ENCODE measurements around the gene IFT88.
"Not testable (repeated sequence)": the region's sequence is repeated elsewhere in the genome, so short reads cannot be mapped to it uniquely, and the experiment has no call there.

The IFT88 gene

DNA sequence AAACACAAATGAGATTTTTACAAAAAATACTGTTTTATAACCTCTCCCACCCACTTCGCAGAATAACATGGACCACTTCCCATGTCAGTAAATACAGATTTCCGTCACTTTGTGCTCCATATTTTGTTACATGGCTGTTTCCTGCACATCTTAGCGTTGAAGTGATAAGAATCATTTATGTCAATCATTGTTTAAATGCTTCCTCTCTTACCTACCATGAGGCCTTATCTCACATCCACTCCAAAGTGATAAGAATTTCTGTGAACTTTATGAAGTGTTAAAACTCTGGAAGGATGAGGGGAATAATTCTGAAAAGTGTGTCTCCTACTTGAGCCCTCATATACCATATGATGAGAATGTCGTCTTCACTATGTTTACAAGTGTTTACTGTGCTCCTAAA is 100.0 kb downstream of the IFT88 start:
- H3K4me3 ChIP-seq (ENCODE audit: insufficient read depth, low read depth, low read length, poor library complexity, severe bottlenecking), result no peak overlapping the region
- H3K27me3 ChIP-seq (replicated peaks; ENCODE audit: control insufficient read depth, insufficient read depth, low read length, poor library complexity, severe bottlenecking), result no peaks in the 10 kb centered on the region
- H3K9me3 ChIP-seq (ENCODE audit: control insufficient read depth, low read length), result no peaks in the 10 kb centered on the region
- no peak for DNase-seq
- H3K4me1 ChIP-seq (ENCODE audit: control insufficient read depth, insufficient read depth, low read length, poor library complexity, severe bottlenecking), result no peaks in the 10 kb centered on the region
- H3K36me3 ChIP-seq (ENCODE audit: control insufficient read depth, insufficient read depth, low read length), result no peaks in the 10 kb centered on the region
- H3K27ac ChIP-seq (ENCODE audit: insufficient read depth, low read length, poor library complexity, severe bottlenecking), result no peak overlapping the region

DNA sequence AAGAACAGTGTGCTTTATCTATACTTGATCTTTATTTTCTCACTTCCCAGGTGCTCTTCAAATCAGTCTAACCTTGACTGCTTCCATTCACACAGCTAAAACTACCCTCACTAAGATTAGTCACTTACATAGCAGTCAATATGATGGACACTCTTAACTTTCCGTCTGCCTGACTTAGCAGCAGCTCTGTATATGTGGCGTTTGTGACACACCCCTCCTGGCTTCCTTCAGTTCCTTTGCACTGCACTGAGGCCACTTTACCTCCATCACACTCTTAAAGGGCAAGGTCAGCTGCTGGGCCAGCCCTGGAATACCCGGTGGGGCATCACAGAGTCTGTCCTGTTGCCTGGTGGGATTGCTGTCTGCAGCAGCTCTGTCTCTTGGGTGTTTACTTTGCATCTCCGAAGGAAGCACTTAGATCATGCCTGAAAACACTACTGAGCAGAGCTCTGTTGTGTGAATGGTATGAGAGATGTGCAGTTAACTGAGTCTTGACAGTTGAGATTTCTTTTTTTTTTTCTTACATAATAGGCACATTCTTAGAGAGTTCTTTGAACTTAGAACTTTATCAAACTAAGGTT is 101.0 kb downstream of the IFT88 start:
- Histone ChIP-seq H3K27ac (ENCODE audit: insufficient read depth, low read length, poor library complexity, severe bottlenecking) (no peak overlapping the region), H3K27me3 (replicated peaks; ENCODE audit: control insufficient read depth, insufficient read depth, low read length, poor library complexity, severe bottlenecking) (no peaks in the 10 kb centered on the region), H3K4me1 (ENCODE audit: control insufficient read depth, insufficient read depth, low read length, poor library complexity, severe bottlenecking) (no peaks in the 10 kb centered on the region), H3K36me3 (ENCODE audit: control insufficient read depth, insufficient read depth, low read length) (no peaks in the 10 kb centered on the region), H3K9me3 (ENCODE audit: control insufficient read depth, low read length) (no peaks in the 10 kb centered on the region), H3K4me3 (ENCODE audit: insufficient read depth, low read depth, low read length, poor library complexity, severe bottlenecking) (no peak overlapping the region)
- no peak for DNase-seq

DNA sequence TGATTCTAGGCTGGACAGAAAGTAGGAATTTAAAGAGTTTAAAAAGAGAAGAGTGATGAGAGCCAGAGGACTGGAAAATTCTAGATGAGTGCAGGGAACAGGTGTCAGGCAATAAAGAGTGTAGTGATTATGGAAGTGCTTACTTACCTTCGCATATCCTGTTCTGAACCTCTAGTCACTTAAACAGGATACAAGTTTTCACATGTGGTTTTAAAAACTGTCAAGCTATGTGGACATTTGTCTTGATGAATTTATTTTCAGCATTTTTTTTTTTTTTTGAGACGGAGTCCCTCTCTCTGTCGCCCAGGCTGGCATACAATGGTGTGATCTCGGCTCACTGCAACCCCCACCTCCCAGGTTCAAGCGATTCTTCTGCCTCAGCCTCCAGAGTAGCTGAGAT is 102.2 kb downstream of the IFT88 start:
- Histone ChIP-seq H3K27me3 (replicated peaks; ENCODE audit: control insufficient read depth, insufficient read depth, low read length, poor library complexity, severe bottlenecking) (no peaks in the 10 kb centered on the region), H3K4me3 (ENCODE audit: insufficient read depth, low read depth, low read length, poor library complexity, severe bottlenecking) (no peak overlapping the region), H3K36me3 (ENCODE audit: control insufficient read depth, insufficient read depth, low read length) (no peaks in the 10 kb centered on the region), H3K27ac (ENCODE audit: insufficient read depth, low read length, poor library complexity, severe bottlenecking) (no peak overlapping the region), H3K9me3 (ENCODE audit: control insufficient read depth, low read length) (no peaks in the 10 kb centered on the region), H3K4me1 (ENCODE audit: control insufficient read depth, insufficient read depth, low read length, poor library complexity, severe bottlenecking) (no peaks in the 10 kb centered on the region)
- no peak for DNase-seq

DNA sequence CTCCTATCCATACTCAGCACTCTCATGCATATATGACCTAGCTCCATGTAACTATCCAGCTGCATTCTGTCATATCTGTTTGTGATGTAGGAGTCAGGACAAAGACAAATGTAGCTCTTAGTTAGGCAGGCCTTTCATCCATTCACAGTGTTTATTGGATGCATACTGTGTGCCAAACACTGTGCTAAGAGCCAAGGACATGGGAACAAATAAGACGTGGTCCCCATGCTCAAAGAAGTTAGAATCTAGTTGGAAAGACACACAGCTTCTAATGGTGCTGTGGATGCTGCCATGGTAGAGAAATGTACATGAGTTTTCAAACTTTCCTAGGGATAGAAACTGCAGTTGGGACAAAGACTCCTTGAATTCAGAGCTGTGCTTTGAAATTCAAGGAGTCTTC is 104.8 kb downstream of the IFT88 start:
- no peak overlapping the region for H3K27ac ChIP-seq (ENCODE audit: insufficient read depth, low read length, poor library complexity, severe bottlenecking)
- H3K4me1 ChIP-seq (ENCODE audit: control insufficient read depth, insufficient read depth, low read length, poor library complexity, severe bottlenecking), result no peaks in the 10 kb centered on the region
- no peaks in the 10 kb centered on the region for H3K36me3 ChIP-seq (ENCODE audit: control insufficient read depth, insufficient read depth, low read length)
- no peak for DNase-seq
- no peak overlapping the region for H3K4me3 ChIP-seq (ENCODE audit: insufficient read depth, low read depth, low read length, poor library complexity, severe bottlenecking)
- no peaks in the 10 kb centered on the region for H3K9me3 ChIP-seq (ENCODE audit: control insufficient read depth, low read length)
- H3K27me3 ChIP-seq (replicated peaks; ENCODE audit: control insufficient read depth, insufficient read depth, low read length, poor library complexity, severe bottlenecking), result no peaks in the 10 kb centered on the region

DNA sequence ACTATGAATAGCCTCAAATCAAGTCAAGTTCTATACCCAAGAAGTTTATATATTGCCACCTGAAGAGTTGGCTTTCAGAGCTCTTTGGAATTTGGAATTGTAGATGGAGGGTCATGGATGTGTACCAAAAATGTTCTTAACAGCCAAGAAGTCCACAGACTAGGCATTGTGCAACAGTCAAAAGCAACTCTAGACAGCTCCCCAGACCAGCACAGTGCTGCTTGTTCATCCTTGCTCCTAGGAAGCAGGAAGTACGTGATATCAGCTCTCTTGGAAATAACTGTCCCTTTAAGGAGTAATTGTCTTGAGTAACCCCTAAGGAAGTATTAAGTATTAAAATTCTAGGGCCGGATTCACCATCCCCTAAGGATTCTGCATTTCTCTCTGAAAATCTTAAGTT is 105.8 kb downstream of the IFT88 start:
- Histone ChIP-seq H3K9me3 (ENCODE audit: control insufficient read depth, low read length) (no peaks in the 10 kb centered on the region), H3K36me3 (ENCODE audit: control insufficient read depth, insufficient read depth, low read length) (no peaks in the 10 kb centered on the region), H3K27me3 (replicated peaks; ENCODE audit: control insufficient read depth, insufficient read depth, low read length, poor library complexity, severe bottlenecking) (no peaks in the 10 kb centered on the region), H3K4me1 (ENCODE audit: control insufficient read depth, insufficient read depth, low read length, poor library complexity, severe bottlenecking) (no peaks in the 10 kb centered on the region), H3K27ac (ENCODE audit: insufficient read depth, low read length, poor library complexity, severe bottlenecking) (no peak overlapping the region), H3K4me3 (ENCODE audit: insufficient read depth, low read depth, low read length, poor library complexity, severe bottlenecking) (no peak overlapping the region)
- no peak for DNase-seq

DNA sequence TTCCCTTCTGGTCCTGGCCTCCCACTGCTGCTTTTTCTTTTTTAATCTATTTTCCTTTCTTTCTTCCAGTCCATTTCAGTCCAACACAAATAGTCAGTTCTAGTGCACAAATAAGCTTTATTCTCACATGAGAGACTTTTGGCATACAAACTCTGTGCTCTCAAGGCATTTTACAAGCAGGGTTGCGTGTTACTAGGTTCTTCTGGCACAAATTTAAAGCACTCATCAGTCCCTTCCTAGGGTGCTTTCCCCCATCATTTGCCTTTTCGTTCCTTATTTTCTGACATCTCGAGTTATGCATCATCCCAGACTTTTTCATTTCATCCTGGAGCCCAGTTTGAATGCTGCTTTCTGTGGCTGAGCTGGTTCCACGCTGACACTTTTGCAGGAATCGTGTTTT is 106.8 kb downstream of the IFT88 start:
- no peaks in the 10 kb centered on the region for H3K36me3 ChIP-seq (ENCODE audit: control insufficient read depth, insufficient read depth, low read length)
- no peak overlapping the region for H3K4me3 ChIP-seq (ENCODE audit: insufficient read depth, low read depth, low read length, poor library complexity, severe bottlenecking)
- no peaks in the 10 kb centered on the region for H3K9me3 ChIP-seq (ENCODE audit: control insufficient read depth, low read length)
- no peak for DNase-seq
- H3K27ac ChIP-seq (ENCODE audit: insufficient read depth, low read length, poor library complexity, severe bottlenecking), result no peak overlapping the region
- H3K27me3 ChIP-seq (replicated peaks; ENCODE audit: control insufficient read depth, insufficient read depth, low read length, poor library complexity, severe bottlenecking), result no peaks in the 10 kb centered on the region
- no peaks in the 10 kb centered on the region for H3K4me1 ChIP-seq (ENCODE audit: control insufficient read depth, insufficient read depth, low read length, poor library complexity, severe bottlenecking)

DNA sequence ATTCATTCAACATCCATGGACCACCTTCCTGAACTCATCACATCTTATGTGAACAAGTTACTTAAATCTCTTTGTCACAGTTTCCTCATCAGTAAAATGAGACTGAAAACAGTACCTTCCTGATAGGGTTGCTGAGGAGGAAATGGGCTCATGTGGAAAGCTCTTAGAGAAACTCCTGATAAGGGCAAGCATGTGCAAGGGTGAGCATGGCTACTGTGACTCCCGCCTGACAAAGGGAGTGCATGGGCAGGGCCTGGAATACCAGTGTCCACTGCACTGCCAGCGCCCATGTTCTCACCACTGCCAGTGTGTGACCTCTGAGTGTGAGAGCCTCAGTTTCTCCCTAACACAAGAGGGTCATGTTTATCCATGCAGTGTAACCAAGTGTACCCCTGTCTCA is 109.3 kb downstream of the IFT88 start:
- no peak for DNase-seq
- Histone ChIP-seq H3K4me3 (ENCODE audit: insufficient read depth, low read depth, low read length, poor library complexity, severe bottlenecking) (no peak overlapping the region), H3K36me3 (ENCODE audit: control insufficient read depth, insufficient read depth, low read length) (no peaks in the 10 kb centered on the region), H3K27ac (ENCODE audit: insufficient read depth, low read length, poor library complexity, severe bottlenecking) (no peak overlapping the region), H3K4me1 (ENCODE audit: control insufficient read depth, insufficient read depth, low read length, poor library complexity, severe bottlenecking) (no peaks in the 10 kb centered on the region), H3K9me3 (ENCODE audit: control insufficient read depth, low read length) (no peaks in the 10 kb centered on the region), H3K27me3 (replicated peaks; ENCODE audit: control insufficient read depth, insufficient read depth, low read length, poor library complexity, severe bottlenecking) (no peaks in the 10 kb centered on the region)

DNA sequence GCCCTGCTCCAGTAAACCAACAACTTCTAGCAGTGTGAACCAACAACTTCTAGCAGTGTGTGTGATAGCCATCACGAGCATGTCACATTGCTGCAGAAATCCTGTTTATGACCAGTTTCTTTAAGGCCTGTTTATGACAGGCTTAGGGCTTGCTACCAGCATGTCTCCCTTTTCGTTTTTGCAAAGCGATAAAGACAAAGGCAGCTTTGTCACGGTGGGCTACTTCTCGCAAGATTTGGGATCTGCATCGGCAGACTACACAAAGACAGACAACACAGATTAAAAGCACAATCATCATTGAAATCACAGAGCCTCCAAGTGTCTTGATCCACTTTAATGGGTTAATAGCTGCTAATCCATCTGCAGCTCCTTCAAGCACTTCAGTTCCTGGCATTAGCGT is 111.6 kb downstream of the IFT88 start:
- DNase-seq; H3K27me3 ChIP-seq (replicated peaks; ENCODE audit: control insufficient read depth, insufficient read depth, low read length, poor library complexity, severe bottlenecking); H3K9me3 ChIP-seq (ENCODE audit: control insufficient read depth, low read length); H3K27ac ChIP-seq (ENCODE audit: insufficient read depth, low read length, poor library complexity, severe bottlenecking); H3K4me3 ChIP-seq (ENCODE audit: insufficient read depth, low read depth, low read length, poor library complexity, severe bottlenecking); H3K36me3 ChIP-seq (ENCODE audit: control insufficient read depth, insufficient read depth, low read length); H3K4me1 ChIP-seq (ENCODE audit: control insufficient read depth, insufficient read depth, low read length, poor library complexity, severe bottlenecking): not testable (repeated sequence)

DNA sequence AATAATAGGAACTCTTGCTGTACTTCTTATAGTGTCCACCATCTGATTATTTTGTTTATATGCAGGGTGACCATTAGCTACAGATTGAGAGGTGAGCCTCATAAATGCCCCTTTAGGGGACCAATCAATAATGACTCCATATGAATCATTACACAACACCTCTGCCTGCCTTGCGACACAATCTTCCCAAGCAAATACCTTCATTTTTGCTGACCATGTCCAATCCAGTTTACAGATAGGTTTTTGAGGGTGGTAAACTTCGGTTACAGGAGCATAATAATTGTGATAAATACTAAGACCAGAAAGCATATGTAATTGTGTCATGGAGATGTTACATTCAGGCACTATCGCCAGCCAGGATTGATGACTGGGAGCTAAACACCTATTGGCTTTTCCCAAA is 112.9 kb downstream of the IFT88 start:
- no peak for DNase-seq
- Histone ChIP-seq H3K27me3 (replicated peaks; ENCODE audit: control insufficient read depth, insufficient read depth, low read length, poor library complexity, severe bottlenecking) (no peaks in the 10 kb centered on the region), H3K4me3 (ENCODE audit: insufficient read depth, low read depth, low read length, poor library complexity, severe bottlenecking) (no peak overlapping the region), H3K36me3 (ENCODE audit: control insufficient read depth, insufficient read depth, low read length) (no peaks in the 10 kb centered on the region), H3K4me1 (ENCODE audit: control insufficient read depth, insufficient read depth, low read length, poor library complexity, severe bottlenecking) (no peaks in the 10 kb centered on the region), H3K9me3 (ENCODE audit: control insufficient read depth, low read length) (no peaks in the 10 kb centered on the region), H3K27ac (ENCODE audit: insufficient read depth, low read length, poor library complexity, severe bottlenecking) (no peak overlapping the region)

DNA sequence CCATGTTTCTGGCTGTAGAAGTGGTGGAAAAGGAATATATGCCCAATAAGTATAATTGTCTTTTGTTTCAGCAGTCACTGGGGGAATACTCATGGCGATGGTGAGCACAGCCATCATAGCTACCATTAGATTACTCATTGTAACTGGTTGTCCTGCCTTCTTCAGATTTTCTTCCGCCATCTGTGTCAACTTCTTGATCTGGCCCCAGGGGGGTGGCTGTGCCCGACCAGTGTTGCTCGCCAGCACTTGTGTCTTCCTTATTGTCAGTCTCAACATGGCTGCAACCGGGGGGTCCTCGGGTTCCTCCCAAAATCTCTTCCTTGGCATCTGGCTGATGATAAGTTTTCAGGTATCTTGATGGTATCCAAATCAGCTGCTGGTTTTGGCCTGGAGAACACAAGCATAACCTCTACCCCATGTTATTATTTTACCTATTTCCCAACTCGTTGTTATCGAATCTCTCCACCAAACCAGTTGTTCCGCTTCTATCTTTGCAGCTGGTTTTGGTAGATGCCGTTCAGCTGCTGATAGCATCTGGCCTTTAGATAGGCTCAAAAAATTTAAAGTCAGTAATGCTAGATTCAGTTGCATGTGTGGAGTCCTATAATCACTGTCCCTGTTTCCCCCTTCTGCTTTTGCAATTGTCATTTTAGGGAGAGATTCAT is 113.6 kb downstream of the IFT88 start:
- Histone ChIP-seq H3K27me3 (replicated peaks; ENCODE audit: control insufficient read depth, insufficient read depth, low read length, poor library complexity, severe bottlenecking) (no peaks in the 10 kb centered on the region), H3K36me3 (ENCODE audit: control insufficient read depth, insufficient read depth, low read length) (no peaks in the 10 kb centered on the region), H3K27ac (ENCODE audit: insufficient read depth, low read length, poor library complexity, severe bottlenecking) (no peak overlapping the region), H3K4me1 (ENCODE audit: control insufficient read depth, insufficient read depth, low read length, poor library complexity, severe bottlenecking) (no peaks in the 10 kb centered on the region), H3K4me3 (ENCODE audit: insufficient read depth, low read depth, low read length, poor library complexity, severe bottlenecking) (no peak overlapping the region), H3K9me3 (ENCODE audit: control insufficient read depth, low read length) (no peaks in the 10 kb centered on the region)
- DNase-seq, result no peak
